GM18508 (cell line): ENCODE results near the gene ANKRD13B.

Source experiments
- ATAC-seq: cut with Tn5 transposase; IDR thresholded peaks from one replicate; pipeline ENCODE4 v1.9.1; 2021; ENCODE audit warnings: moderate number of reproducible peaks; ENCODE audit not compliant: insufficient read depth, unreplicated experiment

ANKRD13B gene

GRCh38 chr17:29579866-29580771 is 12.8 kb upstream of the ANKRD13B start:
- no peak for ATAC-seq

DNA sequence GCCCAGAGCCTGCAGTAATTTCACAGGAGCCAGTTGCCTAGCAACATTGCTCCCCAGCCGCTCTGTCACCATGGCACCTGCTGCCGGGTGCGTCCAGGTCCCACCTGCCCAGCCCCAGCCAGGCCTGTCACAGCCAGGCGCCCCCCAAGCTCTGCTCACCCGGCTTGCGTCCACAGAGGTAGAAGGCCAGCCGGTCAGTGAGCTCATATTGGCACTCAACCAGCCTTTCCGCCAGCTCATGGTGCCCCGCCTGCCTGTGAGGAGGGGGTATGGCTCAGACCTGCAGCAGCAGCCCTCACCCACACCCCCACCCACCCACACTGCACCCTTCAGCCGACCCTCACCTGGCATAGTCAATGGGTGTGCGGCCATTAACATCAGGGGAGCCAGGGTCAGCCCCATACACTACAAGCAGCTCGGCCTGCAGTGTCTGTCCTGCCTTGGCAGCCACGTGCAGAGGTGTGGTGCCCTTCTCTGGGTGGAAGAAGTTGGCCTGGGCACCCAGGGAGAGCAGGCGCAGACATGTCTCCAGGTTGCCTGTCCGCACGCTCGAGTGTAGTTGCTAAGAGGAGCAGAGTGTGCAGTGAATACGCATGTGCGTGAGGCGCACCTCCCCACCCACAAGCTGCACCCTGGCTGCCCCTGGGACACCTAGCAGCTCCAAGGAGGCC is 11.2 kb upstream of the ANKRD13B start:
- ATAC-seq = no peak

DNA sequence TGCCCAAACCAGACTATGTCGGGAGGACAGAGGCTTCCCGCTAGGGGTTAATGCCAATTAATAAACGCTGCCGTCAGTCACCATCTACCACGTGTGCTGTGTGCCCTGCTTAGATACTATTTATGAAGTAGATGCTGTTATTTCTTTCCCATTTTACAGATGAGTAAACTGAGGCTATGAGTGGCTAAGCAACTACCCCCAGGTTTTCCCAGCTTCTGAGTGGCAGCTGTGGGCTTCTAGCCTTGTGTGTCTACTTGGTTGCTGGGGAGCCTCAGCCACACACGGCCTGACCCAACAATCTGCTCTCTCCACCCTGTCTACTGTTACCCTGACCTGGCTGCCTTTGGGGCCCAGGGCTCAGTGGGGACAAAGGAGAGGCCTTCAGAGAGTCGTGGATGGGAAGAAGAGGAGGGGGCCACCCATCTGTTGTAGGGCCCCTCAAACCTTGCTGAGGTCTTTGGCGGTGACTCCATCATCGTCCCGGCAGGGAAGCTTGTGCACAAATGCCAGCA is 10.6 kb upstream of the ANKRD13B start:
- ATAC-seq = no peak

DNA sequence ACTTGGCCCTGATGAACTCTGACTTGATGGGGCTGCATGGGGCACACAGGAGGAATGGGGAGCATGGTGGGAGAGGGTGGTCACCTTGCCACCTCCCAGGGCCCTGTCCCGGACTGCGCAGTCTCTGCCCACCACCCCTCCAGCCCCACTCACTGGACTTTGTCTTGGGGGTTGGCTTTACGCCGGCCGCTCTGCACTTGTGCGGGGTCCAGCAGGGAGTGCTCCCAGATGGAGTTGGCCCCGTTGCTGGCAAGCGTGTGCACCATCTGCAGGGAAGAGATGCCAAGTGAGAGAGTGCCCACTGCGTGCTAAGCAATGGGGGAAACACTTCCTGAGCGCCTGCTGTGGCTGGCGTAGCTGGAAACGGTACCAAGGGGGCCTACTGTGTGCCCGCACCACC is 10.2 kb upstream of the ANKRD13B start:
- no peak for ATAC-seq

DNA sequence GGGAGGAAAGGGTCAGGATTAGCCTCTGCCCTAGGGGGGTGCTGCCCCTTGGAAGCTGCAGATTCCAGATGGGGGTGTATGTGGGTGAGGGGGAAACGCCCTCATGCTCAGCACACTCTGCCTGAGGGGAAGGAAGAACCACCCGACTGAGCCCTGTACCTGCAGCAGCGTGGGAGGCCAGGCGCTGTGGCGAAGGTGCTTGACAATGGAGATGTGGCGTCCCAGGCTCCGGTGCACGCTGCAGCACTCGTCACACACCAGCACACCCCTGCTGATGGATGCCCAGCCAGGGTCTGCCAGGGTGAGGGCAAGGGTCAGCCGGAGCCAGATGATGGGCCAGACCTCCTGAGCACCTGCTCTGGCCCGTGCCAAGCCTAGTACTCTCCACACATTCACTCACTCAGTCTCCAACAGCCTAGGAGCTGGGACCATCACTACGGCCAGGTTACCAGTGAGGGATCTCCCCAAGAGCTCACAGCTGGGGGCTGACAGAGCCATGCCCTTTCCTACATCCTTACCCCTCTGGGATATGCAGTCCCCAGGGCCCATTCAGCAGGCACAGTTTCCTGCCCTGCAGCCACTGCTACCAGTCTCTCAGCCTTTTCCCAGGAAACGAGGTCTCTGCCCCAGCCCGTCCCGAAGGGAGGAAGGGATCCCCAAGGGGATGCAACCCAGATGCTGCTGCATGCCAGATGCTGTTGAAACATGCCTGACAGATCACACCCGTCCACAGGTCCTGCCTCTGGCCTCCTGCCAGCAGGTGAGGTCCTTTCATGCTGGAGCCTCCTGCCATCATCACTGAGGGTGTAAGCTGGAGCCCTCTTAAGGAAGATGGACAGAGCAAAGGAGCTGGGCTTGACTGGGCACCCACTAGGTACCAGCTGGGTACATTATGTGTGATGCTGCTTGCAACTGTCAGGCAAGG is 9.3 kb upstream of the ANKRD13B start:
- no peak for ATAC-seq

DNA sequence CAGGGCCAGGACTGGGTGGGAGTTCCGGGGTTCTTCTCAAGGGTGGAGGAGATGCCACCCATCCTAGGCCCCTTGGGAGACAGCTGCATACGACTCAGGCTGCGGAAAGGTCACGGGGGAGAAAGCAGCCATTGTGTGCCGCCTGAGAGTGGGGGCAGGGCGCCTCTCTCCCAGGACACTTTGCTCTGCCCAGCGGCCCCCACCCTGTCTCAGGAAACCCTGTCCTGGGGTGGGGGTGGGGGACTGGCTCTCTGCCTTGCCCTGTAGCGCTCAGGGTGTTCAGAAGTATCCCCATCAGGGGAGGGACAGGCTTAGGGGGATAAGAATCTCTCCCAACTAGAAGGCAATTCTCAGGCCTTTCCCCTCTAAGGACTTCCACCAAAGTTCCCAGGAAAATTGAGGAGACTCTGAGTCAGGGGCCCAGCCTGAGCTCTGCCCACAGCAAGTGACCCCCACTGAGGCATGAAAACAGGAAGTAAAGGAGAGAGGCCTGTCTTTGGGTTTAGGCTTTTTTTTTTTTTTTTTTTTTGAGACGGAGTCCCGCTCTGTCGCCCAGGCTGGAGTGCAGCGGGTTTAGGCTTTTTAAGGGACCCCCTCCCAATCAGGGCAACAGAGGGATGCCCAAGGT is 8.4 kb upstream of the ANKRD13B start:
- ATAC-seq = no peak

DNA sequence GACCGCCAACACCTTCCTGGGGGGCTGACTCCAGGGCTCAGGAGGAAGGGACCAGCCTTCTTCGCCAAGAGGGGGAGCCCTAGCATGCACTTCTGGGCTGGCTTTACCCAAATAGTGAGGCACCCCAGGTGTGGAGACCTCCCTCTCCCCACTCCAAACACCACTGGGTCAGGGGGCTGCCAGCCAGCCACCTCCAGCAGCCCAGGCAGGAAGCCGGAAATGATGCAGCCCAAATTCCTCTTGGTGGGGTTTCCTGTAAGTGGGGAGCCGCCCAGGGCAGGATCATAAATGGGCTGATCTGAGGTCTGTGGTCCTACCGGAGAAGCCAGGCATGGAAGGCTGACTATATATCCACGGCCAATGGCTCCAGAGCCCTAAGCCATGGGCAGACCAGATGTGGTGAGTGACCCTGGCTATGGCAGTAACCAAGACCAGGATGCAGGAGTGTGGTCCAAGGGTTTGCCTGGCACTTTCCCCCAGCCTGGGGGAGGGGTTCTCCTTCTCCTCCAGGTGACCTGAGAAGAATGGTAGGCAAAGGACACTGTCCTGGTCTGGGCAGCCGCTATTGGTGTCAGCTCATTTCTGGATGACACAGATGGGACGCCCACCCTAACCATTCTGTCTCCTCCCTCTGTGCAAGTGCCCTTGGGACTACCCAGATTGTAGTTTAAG is 7.7 kb upstream of the ANKRD13B start:
- ATAC-seq = no peak

DNA sequence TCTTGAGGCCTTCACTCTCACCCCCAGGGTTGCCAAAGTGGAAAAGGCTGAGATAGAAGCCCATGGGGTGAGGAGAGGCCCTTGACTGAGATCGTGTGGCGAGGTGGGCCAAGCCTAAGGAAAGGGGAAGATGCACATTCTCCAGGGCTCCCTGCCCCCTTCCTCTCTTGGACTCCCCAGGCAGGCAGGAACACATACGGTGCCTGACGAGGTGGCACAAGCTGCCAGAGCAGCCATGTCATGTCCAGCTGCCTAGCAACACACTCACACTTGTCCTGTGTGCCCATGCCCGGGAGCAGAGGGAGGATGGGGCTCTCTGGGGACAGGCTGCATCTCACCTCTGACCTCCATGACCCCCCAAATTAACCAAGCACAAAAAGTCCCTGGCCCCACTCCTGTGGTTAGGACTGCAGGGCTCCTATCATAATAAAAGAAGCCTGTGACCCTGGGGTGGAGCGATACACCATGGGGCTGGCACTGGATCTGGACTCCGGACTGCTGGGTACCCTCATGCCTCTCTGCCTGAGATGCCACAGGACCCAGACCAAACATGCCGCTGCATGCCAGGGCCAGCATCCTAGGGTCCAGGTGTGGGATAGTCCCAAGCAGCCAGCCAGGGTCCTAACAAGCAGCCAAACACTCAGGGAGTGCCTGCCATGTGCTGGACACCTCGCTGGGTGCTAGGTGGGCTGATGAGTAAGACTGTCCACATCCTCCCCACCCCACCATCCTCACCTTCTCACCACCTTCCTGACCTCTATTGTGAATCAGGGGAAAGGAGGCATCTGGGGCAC is 6.1 kb upstream of the ANKRD13B start:
- no peak for ATAC-seq

DNA sequence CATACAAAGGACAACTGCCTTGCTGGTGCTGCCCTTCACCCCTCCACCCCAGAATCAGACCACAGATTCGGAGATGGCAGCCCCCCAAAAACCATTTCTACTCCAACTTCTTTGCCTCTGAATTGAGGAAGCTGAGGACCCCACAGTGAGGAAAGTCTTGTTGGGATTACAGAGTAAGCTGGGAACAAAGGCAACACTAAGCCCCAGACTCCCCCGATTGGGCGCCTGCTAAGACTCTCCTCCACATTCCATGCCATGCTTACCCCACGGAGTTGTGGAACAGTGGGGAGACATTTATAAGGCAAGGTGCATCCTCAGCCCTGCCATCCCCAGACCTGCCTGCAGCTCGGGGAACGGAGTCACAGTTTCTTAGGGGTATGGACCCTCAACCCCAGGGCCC is 5.3 kb upstream of the ANKRD13B start:
- ATAC-seq = no peak

DNA sequence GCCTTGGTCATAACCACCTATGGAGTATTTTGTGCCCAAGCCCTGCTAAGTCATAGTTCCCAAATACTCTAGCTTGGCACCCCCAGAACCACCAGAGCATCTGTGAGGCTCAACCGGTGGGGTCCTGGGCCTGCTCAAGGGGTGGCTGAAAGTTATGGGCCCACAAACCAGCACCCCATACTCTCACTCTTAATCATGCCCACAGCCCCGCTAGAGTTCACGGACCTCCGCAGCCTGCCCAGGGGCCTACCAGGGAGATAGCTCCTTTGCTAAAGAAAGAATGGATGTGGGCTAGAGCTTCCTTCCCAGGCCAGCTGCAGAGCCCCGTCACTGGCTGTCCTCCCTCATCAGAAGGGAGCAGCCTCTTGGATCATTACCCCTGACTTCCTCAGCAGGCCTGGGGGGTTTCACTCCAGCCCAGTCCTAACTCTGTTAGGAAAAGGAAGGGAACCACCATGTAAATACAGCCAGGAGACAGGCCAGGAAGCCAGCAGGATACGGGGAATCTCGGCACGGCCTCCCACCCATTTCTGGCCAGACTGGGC is 4.8 kb upstream of the ANKRD13B start:
- no peak for ATAC-seq

DNA sequence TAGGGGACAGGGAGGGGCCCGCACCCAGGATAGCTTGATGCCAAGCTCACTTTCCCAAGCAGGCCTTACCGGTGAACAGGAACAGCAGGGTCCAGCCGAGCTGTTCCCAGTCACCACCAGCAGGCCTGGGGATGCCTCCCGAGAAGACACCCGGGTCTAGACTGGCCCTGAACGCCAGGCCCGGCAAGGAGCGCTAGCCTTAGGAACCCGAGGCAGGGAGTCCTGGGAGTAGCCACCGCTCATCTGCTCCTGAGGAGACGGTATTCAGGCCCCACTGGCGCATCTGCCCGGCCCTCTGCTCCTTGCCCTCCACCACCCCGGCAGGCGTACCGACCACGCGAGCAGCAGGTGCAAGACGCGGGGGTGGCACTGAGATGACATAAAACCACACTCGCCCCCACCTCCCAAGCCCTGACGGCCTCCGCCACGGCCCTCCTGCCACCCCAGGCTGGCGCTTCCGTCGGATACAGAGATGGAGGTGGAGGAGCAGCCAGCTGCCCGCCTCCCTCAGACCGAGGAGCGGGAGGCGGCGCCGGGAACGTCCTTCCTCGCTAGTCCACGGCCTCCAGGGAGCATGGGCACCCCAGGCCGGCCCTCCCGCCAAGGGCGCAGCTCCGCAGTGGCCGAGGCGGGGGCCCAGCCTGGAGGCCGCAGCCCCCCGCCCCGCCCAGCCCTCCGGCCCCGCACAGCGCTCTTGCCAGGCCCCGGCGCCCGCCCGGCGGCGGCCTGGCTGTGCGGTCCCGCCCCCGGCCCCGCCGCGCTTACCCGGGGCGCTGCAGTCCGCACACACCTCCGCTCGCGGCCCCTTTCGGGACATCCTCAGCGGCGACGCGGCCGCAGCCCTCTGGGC is 4.1 kb upstream of the ANKRD13B start:
- no peak for ATAC-seq

GRCh38 chr17:29589524-29590410 is 3.2 kb upstream of the ANKRD13B start, which contains the start of gene GIT1:
Gene GIT1 (minus strand): TSS chr17:29589648. CDS start chr17:29589378, 270 bp downstream.
- ATAC-seq = no peak

GRCh38 chr17:29590411-29591145 is 2.4 kb upstream of the ANKRD13B start:
- no peak for ATAC-seq

GRCh38 chr17:29591146-29591736 is 1.7 kb upstream of the ANKRD13B start:
- ATAC-seq = no peak
